Measurements from ENCODE around the gene LTA4H. TPM values are rescaled to one million over a fixed set of nuclear protein-coding genes. Genes with fewer than 3 reads are reported as not detected.

LTA4H gene
- total RNA-seq, 1 experiment from 2014 or later: 38.2 TPM

GRCh38 chr12:96034621-96035282, 635 bp downstream of the LTA4H start:
- DNase-seq (ENCODE audit: low spot score): peak; percentile 53

- peak; percentile 8 for DNase-seq (ENCODE audit: low spot score)
These were observed 1.6 kb downstream of the LTA4H start for GRCh38 chr12:96033549-96034389.

- no peak for DNase-seq (ENCODE audit: low spot score)
These were observed 5.6 kb downstream of the LTA4H start for GRCh38 chr12:96029826-96030225.

- DNase-seq (ENCODE audit: low spot score): no peak
These were observed 6.8 kb downstream of the LTA4H start for GRCh38 chr12:96028538-96028937.

- DNase-seq (ENCODE audit: low spot score): no peak
These were observed 9.1 kb downstream of the LTA4H start for GRCh38 chr12:96026331-96026730.

- no peak for DNase-seq (ENCODE audit: low spot score)
These were observed 9.9 kb downstream of the LTA4H start for GRCh38 chr12:96025518-96025917.

GRCh38 chr12:96020314-96021003, 14.9 kb downstream of the LTA4H start:
- no peak for DNase-seq (ENCODE audit: low spot score)

GRCh38 chr12:96015672-96016071, 19.7 kb downstream of the LTA4H start:
- peak; percentile 45 for DNase-seq (ENCODE audit: low spot score)

GRCh38 chr12:96014943-96015599, 20.3 kb downstream of the LTA4H start:
- no peak for DNase-seq (ENCODE audit: low spot score)

GRCh38 chr12:96007729-96008128, 27.7 kb downstream of the LTA4H start:
- DNase-seq (ENCODE audit: low spot score): no peak

GRCh38 chr12:96006727-96007126, 28.7 kb downstream of the LTA4H start:
- no peak for DNase-seq (ENCODE audit: low spot score)

GRCh38 chr12:96000858-96001257, 34.5 kb downstream of the LTA4H start:
- no peak for DNase-seq (ENCODE audit: low spot score)

GRCh38 chr12:95999484-95999883, 35.9 kb downstream of the LTA4H start:
- DNase-seq (ENCODE audit: low spot score): no peak

- peak; percentile 68 for DNase-seq (ENCODE audit: low spot score)
These were observed 36.6 kb downstream of the LTA4H start for GRCh38 chr12:95998611-95999286.

GRCh38 chr12:95997911-95998510, 37.4 kb downstream of the LTA4H start:
- no peak for DNase-seq (ENCODE audit: low spot score)

- no peak for DNase-seq (ENCODE audit: low spot score)
These were observed 38.1 kb downstream of the LTA4H start for GRCh38 chr12:95997276-95997675.

GRCh38 chr12:95996034-95996658, 39.2 kb downstream of the LTA4H start, which contains the start of gene HAL:
TSS of gene HAL (minus strand) at chr12:95996344. CDS start at chr12:95995910, 434 bp downstream.
- peak; percentile 27 for DNase-seq (ENCODE audit: low spot score)

GRCh38 chr12:95995238-95996031, 40.0 kb downstream of the LTA4H start:
- DNase-seq (ENCODE audit: low spot score): no peak

- DNase-seq (ENCODE audit: low spot score): no peak
These were observed 40.9 kb downstream of the LTA4H start for GRCh38 chr12:95994476-95994875.
